ENCODE measurements around the gene CDK10. TPM values are rescaled to one million over a fixed set of nuclear protein-coding genes. Genes with fewer than 3 reads are reported as not detected.
"Not testable (repeated sequence)": the region's sequence is repeated elsewhere in the genome, so short reads cannot be mapped to it uniquely, and the experiment has no call there.

Gene CDK10
- polyA plus RNA-seq, 3 donors = 115 to 150 (median 147) TPM

DNA sequence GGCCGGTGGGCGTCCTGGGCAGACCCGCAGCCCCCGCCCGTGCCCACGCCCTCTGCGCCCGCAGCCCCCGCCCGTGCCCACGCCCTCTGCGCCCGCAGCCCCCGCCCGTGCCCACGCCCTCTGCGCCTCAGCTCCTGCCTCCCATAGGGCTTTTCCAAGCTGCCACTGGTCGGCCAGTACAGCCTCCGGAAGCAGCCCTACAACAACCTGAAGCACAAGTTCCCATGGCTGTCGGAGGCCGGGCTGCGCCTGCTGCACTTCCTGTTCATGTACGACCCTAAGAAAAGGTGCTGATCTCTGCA, 8.2 kb downstream of the CDK10 start:
- not testable (repeated sequence) for DNase-seq

DNA sequence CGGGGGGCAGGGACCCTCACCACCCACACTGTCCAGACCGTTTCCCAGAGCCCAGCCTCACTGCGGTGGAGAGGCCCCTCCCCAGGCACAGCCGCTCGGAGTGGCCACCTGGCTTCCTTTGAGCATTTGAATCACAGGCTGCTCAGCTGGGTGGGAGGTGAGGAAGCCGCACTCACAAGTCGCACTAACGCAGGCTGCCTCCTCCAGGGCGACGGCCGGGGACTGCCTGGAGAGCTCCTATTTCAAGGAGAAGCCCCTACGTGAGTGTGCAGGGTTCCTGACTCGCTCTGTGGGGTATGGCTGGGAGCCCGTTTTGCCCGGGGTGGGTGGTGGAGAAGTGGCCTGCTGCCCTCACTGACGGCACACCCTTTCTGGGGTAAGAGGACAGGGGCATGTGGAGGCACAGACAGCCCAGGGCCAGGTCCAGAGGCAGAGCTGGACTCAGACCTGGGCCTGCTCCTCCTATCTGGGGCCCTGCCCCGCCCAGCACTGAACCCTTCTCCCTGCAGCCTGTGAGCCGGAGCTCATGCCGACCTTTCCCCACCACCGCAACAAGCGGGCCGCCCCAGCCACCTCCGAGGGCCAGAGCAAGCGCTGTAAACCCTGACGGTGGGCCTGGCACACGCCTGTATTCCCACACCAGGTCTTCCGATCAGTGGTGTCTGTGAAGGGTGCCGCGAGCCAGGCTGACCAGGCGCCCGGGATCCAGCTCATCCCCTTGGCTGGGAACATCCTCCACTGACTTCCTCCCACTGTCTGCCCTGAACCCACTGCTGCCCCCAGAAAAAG, 8.8 kb downstream of the CDK10 start:
- DNase-seq = no peak

DNA sequence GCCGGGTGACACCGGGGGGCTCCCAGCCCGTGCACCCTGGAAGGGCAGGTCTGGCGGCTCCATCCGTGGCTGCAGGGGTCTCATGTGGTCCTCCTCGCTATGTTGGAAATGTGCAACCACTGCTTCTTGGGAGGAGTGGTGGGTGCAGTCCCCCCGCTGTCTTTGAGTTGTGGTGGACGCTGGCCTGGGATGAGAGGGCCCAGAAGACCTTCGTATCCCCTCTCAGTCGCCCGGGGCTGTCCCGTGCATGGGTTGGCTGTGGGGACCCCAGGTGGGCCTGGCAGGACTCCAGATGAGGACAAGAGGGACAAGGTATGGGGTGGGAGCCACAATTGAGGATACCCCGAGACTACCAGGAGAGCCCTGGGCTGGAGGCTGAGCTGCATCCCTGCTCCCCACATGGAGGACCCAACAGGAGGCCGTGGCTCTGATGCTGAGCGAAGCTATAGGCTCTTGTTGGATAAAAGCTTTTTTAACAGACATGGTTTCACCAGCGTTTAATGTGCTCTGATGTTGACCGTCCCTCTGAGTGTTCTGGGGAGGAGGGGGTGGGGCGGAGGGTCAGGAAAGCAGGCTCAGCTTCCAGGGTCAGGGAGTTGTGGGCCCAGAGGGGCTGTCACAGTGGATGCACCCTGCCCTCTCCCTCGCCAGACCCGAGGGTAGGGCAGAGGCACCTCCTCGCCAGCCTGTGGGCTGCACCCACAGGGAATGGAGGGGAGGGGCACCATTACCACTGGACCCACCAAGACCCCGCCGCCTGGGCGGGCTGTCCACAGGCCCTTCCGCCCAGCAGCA, 9.6 kb downstream of the CDK10 start:
- no peak for DNase-seq

DNA sequence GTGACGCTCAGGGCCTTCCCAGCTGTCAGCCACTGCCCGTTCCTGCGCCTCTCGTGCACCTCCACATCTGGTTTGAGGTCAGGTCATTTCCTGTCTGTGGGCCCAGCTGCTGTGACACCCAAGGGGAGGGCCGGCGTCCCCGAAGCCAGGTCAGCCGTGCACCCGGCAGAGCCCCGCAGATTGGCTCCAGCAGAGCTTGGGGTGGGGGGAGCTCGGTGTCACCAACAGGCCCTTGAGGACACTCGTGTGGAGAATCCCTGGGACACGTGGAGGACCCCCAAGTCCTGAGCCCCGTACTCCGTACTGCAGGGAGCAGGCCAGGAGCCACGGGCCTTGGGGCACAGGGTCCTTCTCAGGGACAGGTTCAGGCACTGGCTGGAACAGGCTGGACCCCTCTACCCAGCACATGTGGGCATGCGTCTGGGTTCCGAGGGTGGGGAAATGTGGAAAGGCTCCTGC, 10.2 kb downstream of the CDK10 start:
- no peak for DNase-seq

DNA sequence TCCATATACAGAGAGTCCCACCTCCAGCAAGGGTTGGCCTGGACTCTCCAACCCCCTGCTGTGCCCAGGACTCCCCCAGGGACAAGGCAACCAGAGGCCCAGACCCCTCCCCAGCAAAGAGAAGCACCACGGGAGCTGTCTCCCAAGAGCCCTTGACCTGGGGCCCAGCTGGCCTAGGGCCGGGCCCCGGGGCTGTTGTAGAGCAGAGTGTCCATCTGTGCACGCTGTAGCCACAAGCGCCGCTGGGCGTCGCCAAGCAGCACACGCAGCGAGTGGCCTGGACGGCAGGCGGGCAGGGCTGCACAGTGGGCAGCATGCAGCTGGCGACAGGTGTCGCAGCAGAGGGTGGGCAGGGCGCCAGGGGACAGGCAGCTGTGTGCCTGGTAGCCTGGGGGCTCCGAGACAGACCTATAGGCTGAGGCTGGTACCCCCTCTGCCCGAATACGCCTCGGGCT, 10.7 kb downstream of the CDK10 start:
- no peak for DNase-seq

DNA sequence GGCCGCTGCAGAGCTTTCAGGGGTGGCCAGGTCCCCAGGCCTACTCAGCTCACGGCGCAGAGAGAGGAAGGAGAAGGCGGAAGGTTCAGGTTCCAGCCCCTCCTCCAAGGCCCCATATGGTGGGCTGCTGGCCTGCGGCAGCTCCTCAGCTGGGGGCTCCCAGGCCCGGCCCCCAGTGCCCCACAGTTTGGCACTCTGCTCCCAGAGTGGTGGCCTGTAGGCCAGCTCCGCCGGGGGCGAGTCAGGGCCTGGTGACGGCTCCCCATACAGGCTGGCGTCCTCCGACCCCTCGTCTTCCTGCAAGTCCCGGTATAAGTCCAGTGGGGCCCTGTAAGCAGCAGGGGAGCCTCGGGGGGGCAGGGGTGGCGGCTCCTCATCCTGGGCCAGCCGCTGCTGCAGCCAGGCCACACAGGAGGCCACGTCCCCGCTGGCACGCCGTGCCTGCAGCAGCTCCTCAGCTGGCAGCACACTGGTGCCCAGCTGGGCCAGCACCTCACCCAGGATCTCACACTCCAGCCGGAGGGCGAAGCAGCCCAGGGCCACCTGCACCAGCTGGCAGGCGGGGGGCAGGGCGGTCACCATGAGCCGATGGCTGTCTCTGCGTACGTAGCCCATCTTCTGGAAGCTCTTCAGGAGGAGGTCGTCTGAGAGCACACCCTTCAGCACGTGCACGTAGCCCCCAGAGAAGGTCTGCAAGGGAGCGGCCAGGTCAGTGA, 11.3 kb downstream of the CDK10 start:
- DNase-seq = no peak

DNA sequence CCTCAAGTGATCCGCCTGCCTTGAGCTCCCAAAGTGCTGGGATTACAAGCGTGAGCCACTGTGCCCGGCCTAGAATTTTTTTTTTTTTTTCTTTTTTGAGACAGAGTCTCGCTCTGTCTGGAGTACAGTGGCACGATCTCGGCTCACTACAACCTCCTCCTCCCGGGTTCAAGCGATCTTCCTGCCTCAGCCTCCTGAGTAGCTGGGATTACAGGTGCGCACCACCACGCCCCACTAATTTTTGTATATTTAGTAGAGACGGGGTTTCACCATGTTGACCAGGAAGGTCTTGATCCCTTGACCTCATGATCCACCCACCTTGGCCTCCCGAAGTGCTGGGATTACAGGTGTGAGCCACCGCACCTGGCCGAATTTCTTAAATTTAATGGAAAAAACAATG, 12.2 kb downstream of the CDK10 start:
- DNase-seq = not testable (repeated sequence)

DNA sequence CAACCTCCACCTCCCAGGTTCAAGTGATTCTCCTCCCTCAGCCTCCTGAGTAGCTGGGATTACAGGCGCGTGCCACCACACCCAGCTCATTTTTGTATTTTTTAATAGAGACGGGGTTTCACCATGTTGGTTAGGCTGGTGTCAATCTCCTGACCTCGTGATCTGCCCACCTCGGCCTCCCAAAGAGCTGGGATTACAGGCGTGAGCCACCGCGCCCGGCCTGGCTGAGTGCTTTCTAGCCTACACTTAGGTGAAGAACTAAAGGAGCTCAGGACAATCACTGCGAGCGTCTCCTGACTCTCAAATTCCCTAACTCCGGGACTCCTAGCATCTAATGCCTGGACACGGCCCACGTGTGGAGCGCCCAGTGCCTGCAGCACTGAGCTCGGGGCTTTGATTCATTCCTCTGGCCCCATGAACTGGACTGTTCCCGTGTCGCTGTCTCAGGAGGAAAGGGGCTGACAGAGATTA, 13.2 kb downstream of the CDK10 start:
- not testable (repeated sequence) for DNase-seq

DNA sequence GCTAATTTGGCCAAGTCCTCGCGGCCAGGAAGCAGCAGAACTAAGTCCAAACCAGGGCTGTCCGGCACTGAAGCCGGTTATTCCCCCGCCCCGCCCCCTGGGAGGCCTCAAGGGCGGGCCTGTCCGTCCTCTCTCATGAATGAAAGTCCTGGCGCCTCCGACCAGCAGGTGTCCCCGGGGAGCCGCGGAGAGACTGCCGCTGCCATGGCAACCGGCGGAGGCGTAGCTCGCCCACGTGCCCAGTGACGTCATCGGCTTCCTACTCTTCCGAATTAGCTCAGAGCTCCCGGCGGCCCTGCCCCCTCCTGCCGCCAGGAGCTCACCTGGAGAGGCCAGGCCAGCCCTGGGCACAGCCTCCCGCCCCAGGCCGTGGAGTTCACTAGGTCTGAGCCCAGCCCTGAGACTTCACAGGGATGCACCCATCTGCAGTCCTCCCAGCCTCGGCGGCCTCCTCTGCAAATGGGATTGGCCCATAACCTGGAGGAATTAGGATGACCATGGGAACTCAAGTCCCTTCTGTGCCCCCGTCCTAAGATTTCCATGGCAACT, 13.7 kb downstream of the CDK10 start:
- DNase-seq = peak; percentile 98

DNA sequence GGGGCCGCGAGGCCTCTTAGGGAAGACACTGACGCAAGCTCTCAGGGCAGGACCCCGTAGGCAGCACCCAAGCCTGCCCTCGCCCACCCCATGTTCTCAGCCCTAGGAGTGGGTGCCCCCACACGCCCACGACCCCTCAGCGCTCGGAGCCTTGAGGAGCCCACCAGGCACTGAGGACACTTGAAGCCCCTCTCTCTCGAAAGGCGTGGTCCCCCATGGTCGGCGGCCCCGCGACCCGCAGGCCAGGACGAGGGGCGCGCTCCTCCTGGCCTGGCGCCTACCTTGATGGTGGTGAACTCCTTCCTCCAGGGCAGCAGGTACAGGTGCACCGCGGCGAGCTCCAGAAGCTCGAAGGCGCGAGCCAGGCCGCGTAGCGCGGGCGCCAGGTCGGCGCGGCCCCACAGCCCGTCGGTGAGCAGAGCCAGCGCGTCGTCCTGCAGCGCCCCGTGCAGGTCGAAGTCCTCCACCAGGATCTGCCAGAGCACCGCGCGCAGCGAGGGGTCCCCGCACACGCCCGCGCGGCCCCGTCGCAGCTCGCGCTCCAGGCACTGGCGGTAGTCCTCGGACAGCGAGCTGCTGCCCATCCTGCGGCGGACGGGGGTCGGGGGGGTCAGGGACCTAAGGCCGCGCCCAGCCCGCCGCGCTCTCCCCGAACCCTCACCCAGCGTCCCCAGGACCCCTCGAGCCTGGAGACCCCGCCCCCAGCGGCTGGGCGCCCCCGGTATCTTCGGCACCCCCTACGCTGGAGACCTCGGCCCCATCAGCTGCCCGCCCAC, 14.3 kb downstream of the CDK10 start:
- no peak for DNase-seq

DNA sequence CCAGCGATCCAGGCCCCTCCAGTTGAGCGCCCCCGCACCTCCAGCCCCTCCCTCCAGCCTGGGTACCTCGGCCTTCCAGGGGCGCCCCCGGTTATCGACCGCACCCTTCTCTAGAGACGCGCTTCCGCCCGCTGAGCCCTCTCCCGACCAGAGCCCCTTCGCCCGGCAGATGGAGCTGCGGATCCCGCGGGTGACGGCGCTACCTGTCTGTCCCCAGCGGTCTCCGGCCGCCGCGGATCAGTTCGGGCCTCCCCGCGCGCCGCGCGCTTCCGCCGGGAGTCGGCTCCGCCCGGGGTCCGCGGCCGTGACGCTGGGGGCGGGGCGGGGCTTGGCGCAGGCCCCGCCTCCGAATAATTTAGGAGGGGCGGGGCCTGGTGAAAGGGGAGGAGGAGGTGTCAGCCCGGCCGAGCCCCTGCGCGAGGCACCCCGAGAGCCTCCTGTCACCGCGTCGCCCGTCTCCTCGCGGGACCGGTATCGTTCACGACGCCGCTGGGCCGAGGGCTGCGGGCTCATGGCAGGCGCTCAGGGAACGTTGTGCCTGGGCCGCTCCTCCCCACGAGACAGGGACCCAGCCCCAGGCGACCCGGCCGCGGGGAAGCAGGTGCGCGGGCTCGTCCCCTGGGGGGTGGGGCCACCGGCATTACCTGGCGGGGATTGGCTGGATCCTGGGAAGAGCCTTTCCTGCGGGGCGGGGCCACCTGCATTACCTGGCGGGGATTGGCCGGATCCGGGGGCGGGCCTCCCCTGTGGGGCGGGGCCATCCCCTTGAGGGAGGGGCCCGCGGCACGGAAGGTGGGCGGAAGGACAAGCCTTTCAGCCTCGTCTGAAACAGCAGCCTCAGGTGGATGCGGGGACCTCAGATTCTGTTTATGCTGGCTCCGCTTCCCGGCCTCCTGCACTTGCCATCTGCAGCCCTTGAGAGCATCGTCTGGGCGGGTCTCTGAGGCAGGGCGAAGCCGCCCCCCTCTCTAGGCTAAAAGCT, 15.2 kb downstream of the CDK10 start, which contains the start of gene SPATA2L:
SPATA2L (minus strand) TSS at position 281 of the 982 bp plus-strand sequence. CDS start 473 bp downstream, outside the sequence.
- DNase-seq = peak; percentile 94

DNA sequence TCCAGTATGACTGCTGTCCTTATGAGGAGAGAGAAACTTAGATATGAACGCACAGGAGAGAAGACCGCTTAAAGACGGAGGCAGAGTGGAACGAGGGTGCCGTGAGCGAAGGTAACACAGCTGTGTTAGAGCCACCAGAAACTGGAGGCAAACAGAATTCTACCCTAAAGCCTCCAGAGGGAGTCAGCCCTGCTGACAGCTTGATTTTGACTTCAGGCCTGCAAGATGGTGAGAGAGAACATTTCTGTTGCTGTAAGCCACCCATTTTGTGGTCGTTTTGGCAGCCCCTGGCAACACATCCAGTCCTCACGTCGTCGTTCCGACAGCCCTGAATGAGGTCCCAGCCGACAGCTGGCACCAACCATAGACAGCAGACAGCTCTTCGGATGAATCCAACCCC, 17.8 kb downstream of the CDK10 start:
- DNase-seq = no peak

DNA sequence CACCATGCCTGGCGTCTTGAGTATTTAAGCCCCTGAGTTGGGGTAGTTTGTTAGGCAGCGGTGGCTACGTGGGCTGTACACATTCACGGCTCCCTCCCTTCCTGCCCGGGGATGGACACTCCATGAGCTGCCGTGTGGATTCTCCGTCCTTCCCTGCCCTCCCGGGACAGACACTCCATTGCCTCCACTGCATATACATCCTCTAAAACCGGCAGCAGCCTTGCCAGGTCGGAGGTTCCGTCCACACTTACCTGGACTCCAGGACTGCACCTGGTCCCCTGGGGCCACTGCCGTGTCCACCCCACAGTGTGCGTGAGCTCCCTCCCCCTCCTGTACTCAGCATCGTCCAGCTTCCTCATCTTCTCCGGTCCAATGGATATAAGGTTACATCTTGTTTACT, 18.5 kb downstream of the CDK10 start:
- no peak for DNase-seq

DNA sequence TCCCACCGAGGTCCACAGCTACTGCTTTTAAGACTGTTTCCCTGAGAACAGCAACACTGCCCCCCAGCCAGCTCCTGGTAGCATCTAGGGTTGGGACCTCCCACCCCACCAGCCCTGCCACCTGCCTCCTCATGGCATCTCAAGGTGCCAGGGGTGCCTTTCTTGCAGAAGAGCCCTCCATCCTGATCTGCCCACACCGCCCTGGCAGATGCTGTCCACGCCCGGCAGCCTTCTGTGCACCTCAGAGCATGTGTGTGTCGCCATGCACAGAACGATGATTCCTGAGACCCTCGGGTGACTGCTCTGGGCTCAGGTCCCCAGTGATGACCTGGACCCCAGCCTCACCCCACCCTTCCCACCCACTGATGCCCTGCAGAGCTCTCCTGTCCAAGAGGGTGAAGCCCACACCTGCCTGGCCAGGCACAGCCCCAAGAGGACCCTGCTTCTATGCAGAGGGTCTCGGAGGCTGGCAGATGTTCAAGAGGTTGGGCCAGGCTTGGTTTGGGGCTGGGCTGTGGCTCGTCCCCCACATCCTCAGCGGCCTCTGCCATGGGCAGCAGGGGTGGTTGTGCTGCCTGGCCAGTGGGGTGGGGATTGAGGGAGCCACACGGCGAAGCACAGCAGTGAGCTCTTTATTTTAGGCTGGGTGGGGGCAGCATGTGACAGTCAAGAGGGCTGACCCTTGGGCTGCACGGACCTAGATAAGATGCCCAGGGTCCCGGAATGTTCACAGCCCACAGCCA, 20.2 kb downstream of the CDK10 start:
- no peak for DNase-seq

DNA sequence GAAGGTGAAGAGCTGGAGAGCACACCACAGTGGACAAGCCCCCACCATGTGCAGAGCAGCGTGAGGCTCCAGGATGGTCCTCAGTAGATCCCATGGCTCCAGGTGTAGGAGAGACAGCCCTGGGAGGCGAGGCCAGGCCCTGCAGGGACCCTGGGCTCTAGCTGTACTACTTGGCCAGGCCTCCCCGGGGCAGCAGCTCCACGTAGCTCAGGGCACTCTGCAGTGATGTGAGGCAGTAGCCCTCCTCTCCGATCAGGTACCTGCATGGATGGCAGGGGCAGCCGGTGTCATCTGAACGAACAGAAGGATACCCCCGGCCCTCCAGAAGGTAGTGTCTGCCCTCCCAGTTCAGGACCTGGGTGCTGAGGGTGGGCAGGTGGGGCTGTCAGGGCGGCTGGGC, 21.2 kb downstream of the CDK10 start:
- DNase-seq = no peak

DNA sequence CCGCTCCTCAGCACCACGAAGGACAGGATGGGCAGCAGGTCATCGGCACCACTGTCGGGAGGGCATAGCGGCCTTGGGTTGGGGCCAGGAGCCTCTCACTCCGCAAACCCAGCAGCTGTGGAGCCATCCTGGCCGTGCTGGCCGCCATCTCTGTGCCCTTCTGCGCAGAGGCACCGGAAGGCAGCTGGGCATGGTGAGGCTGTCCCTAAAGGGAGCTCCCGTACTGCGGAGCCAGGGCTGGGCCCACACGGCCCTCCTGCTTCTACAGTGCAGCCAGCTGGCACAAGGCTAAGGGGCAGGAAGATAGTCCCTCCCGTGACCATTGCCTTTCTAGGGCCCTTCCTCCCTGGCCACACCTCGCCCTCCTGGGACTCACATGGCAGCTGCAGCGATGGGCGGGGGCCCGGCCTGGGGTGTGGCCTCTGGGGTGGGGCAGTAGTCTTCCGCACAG, 22.0 kb downstream of the CDK10 start:
- DNase-seq = no peak

DNA sequence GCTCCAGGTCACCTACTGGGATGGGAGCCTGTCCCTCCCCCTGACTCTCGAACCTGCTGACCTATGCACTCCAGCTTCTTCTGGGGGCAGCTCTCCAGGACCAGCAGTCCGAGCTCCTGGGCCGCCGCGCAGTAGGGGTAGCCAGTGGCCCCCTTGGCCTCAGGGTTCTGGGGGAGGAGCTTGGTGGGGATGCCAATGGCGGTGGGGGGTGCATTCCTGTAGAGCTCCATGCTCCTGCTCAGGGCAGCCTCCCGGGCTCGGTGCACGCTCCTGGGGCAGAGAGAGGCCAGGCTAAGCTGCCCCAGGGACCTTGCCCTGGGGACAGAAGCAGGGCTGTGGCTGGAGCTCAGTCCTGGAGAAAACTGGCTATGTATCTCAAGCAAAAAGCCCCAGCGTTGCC, 22.7 kb downstream of the CDK10 start:
- no peak for DNase-seq

DNA sequence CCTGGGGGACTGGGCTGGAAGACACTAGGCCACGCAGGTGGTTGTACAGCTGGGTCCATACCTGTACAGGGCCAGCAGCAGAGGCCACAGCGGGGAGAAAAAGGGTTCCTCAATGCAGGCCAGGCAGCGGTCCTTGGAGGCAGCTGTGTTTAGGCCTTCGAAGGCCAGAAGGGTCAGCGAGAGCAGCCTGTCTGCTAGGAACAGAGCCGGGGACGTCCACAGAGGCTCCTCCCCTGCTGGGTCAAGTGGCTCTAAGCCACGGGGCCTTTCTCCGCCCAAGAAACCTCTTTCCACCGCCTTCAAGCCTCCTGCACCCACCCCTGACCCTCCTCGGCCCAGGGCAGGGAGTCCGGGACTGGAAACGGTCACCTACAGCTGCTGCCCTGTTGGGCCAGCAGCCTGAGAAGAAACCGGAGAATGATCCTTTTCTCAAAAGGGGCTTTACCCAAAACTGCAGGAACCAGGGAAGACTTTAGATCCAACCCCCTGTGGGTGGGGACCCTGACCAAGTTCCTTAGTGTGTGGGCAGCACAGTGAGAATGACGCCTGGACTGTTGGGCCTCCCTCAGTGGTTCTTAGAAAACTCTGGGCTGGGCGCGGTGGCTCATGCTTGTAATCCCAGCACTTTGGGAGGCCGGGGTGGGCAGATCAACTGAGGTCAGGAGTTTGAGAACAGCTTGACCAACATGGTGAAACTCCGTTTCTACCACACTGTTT, 23.4 kb downstream of the CDK10 start:
- no peak for DNase-seq

Data from renal pelvis (tissue), 4 donors.